Neural progenitor cell (in vitro differentiated cells): ENCODE measurements around the gene CACNA1C. TPM values are rescaled to one million over a fixed set of nuclear protein-coding genes. Genes with fewer than 3 reads are reported as not detected.

Experiments used
- DNase-seq: peaks from one replicate; pipeline ENCODE4 v3.0.0-alpha.2; 2016; ENCODE audit warnings: low spot score
- H2AFZ ChIP-seq: fragments of 200-600 bp; sonication (generic); replicated peaks from 2 replicates; pipeline ENCODE4 v1.6.1; 2016; ENCODE audit warnings: antibody characterized with exemption
- H3F3A ChIP-seq: fragments of 200-600 bp; sonication (generic); 2 replicates; pipeline ENCODE4 v1.6.1; 2016; ENCODE audit warnings: antibody characterized with exemption, low read depth
- H3K27ac ChIP-seq: fragments of 200-600 bp; sonication (generic); 2 replicates; pipeline ENCODE4 v1.5.1; 2016; ENCODE audit warnings: mild to moderate bottlenecking
- H3K27me3 ChIP-seq: fragments of 200-600 bp; sonication (generic); 2 replicates; pipeline ENCODE4 v1.6.1; 2016; ENCODE audit warnings: mild to moderate bottlenecking, moderate library complexity
- H3K36me3 ChIP-seq: fragments of 200-600 bp; sonication (generic); 2 replicates; pipeline ENCODE4 v1.5.1; 2016
- H3K4me1 ChIP-seq: fragments of 200-600 bp; sonication (generic); 2 replicates; pipeline ENCODE4 v1.6.1; 2016; ENCODE audit warnings: mixed run types
- H3K4me2 ChIP-seq: fragments of 200-600 bp; sonication (generic); 2 replicates; pipeline ENCODE4 v1.6.1; 2016
- H3K4me3 ChIP-seq: fragments of 200-600 bp; sonication (generic); 2 replicates; pipeline ENCODE4 v1.5.1; 2016
- H3K79me2 ChIP-seq: fragments of 200-600 bp; sonication (generic); 2 replicates; pipeline ENCODE4 v1.6.1; 2016; ENCODE audit warnings: low read depth
- H3K9ac ChIP-seq: fragments of 200-600 bp; sonication (generic); 2 replicates; pipeline ENCODE4 v1.6.1; 2016
- H3K9me3 ChIP-seq: fragments of 200-600 bp; sonication (generic); 2 replicates; pipeline ENCODE4 v1.5.1; 2016; ENCODE audit warnings: low read depth
- H4K20me1 ChIP-seq: fragments of 200-600 bp; sonication (generic); 2 replicates; pipeline ENCODE4 v1.6.1; 2016; ENCODE audit warnings: low read depth
- H3K27ac Mint-ChIP-seq: 3 replicates; pipeline ENCODE4 v1.8.0; 2021; ENCODE audit warnings: mixed read lengths
- H3K27me3 Mint-ChIP-seq: 2 replicates; pipeline ENCODE4 v1.8.0; 2022; ENCODE audit warnings: low read depth, mild to moderate bottlenecking, inconsistent platforms, moderate library complexity, mixed read lengths; ENCODE audit not compliant: insufficient read depth
- H3K36me3 Mint-ChIP-seq: 3 replicates; pipeline ENCODE4 v1.8.0; 2021; ENCODE audit warnings: mixed read lengths
- H3K4me1 Mint-ChIP-seq: 3 replicates; pipeline ENCODE4 v1.8.0; 2021; ENCODE audit warnings: mixed read lengths
- H3K4me3 Mint-ChIP-seq: 3 replicates; pipeline ENCODE4 v1.8.0; 2021; ENCODE audit warnings: mild to moderate bottlenecking, moderate library complexity, mixed read lengths
- H3K9me3 Mint-ChIP-seq: 3 replicates; pipeline ENCODE4 v1.8.0; 2020; ENCODE audit warnings: mixed read lengths
- CTCF ChIP-seq: fragments of 200-600 bp; sonication (generic); IDR thresholded peaks from 2 replicates; pipeline ENCODE4 v1.5.1; 2017; ENCODE audit warnings: antibody characterized with exemption, mild to moderate bottlenecking
- EZH2 ChIP-seq: fragments of 200-600 bp; sonication (generic); IDR thresholded peaks from 2 replicates; pipeline ENCODE4 v1.6.1; 2017; ENCODE audit warnings: antibody characterized with exemption, mild to moderate bottlenecking, moderate library complexity
- EZH2phosphoT487 ChIP-seq: fragments of 200-600 bp; sonication (generic); IDR thresholded peaks from 2 replicates; pipeline ENCODE4 v1.6.1; 2017; ENCODE audit warnings: antibody characterized with exemption
- total RNA-seq: library from RNA; depleted of rRNA; stranded (reverse); fragments of >200 nt; gene quantifications from 2 replicates; pipeline ENCODE4 v1.2.3, GENCODE V29; 2015; ENCODE audit warnings: low replicate concordance

Gene CACNA1C
- total RNA-seq, 1 donor from 2014 or later, result 2.7 TPM

- Mint-ChIP-seq H3K27me3 (peaks cover 2% of the 10 kb centered on the region), H3K4me1 (peaks cover 14% of the 10 kb centered on the region), H3K36me3 (no peaks in the 10 kb centered on the region), H3K27ac (peak overlapping the region; percentile 1), H3K9me3 (no peaks in the 10 kb centered on the region), H3K4me3 (no peak overlapping the region)
- H2AFZ ChIP-seq, result peak overlapping the region; percentile 98
- H3K79me2 ChIP-seq, result no peaks in the 10 kb centered on the region
- peaks cover 5% of the 10 kb centered on the region for H3K4me1 ChIP-seq
- no peak overlapping the region for H3K9ac ChIP-seq
- peak; percentile 42 for DNase-seq
- H3K36me3 ChIP-seq, result no peaks in the 10 kb centered on the region
- no peak overlapping the region for H3K27ac ChIP-seq
- H3K4me3 ChIP-seq, result no peak overlapping the region
- no peaks in the 10 kb centered on the region for H3K27me3 ChIP-seq
- TF ChIP-seq EZH2, result no peak
- TF ChIP-seq CTCF, result peak; percentile 29
- TF ChIP-seq EZH2phosphoT487, result no peak
- H3K9me3 ChIP-seq, result no peaks in the 10 kb centered on the region
- H3F3A ChIP-seq, result no peaks in the 10 kb centered on the region
- peak overlapping the region; percentile 48 for H3K4me2 ChIP-seq
- H4K20me1 ChIP-seq, result no peaks in the 10 kb centered on the region
Measured at GRCh38 chr12:2183556-2184541, 131.1 kb downstream of the CACNA1C start.

GRCh38 chr12:2185751-2186341, 133.1 kb downstream of the CACNA1C start:
- Mint-ChIP-seq H3K4me3 (no peak overlapping the region), H3K36me3 (no peaks in the 10 kb centered on the region), H3K4me1 (peaks cover 14% of the 10 kb centered on the region)

More at GRCh38 chr12:2185751-2186341, 133.1 kb downstream of the CACNA1C start:
- Histone ChIP-seq H3K4me1 (peaks cover 5% of the 10 kb centered on the region), H4K20me1 (no peaks in the 10 kb centered on the region), H3K79me2 (no peaks in the 10 kb centered on the region), H3K9ac (no peak overlapping the region), H3K27me3 (no peaks in the 10 kb centered on the region), H3K36me3 (no peaks in the 10 kb centered on the region), H3K27ac (no peak overlapping the region), H3K9me3 (no peaks in the 10 kb centered on the region), H3K4me3 (no peak overlapping the region), H3F3A (no peaks in the 10 kb centered on the region), H2AFZ (no peak overlapping the region), H3K4me2 (no peak overlapping the region)
- no peaks in the 10 kb centered on the region for H3K9me3 Mint-ChIP-seq
- TF ChIP-seq EZH2, result no peak
- TF ChIP-seq EZH2phosphoT487, result no peak
- no peak for TF ChIP-seq CTCF
- peaks cover 2% of the 10 kb centered on the region for H3K27me3 Mint-ChIP-seq
- DNase-seq, result no peak
- peak overlapping the region; percentile 42 for H3K27ac Mint-ChIP-seq
